Measurements from ENCODE around the gene EDIL3. TPM values are rescaled to one million over a fixed set of nuclear protein-coding genes. Genes with fewer than 3 reads are reported as not detected.

EDIL3 gene
- total RNA-seq, 1 experiment from 2014 or later: 7.2 TPM

GRCh38 chr5:84251503-84251902 is 133.2 kb downstream of the EDIL3 start:
- Histone ChIP-seq H3K4me3 (no peak overlapping the region), H3K9me3 (ENCODE audit: insufficient read depth, low read depth) (no peaks in the 10 kb centered on the region; the same call in 1 of the 2 replicates), H3K36me3 (ENCODE audit: low read depth) (no peaks in the 10 kb centered on the region), H4K20me1 (ENCODE audit: insufficient read depth) (no peaks in the 10 kb centered on the region), H3F3A (ENCODE audit: insufficient read depth, low read depth) (no peaks in the 10 kb centered on the region), H3K4me2 (no peak overlapping the region), H3K9me2 (ENCODE audit: insufficient read depth) (no peaks in the 10 kb centered on the region; the same call in 1 of the 2 replicates), H3K4me1 (replicated peaks; ENCODE audit: insufficient read depth) (peaks cover 12% of the 10 kb centered on the region; the same call in 1 of the 2 replicates), H3K79me2 (ENCODE audit: low read depth) (no peaks in the 10 kb centered on the region), H3K27me3 (ENCODE audit: insufficient read depth, low read depth) (no peaks in the 10 kb centered on the region), H2AFZ (no peak overlapping the region), H3K27ac (no peak overlapping the region)
- TF ChIP-seq EZH2 (IDR thresholded peaks at IDR 0.05; ENCODE audit: low read depth): no peak
- no peak for TF ChIP-seq CTCF (conservative IDR thresholded peaks at IDR 0.05)
- DNase-seq: no peak
- intact Hi-C loops (cut with micrococcal nuclease; ENCODE audit: unreplicated experiment): no loop called here
- ChIA-PET CTCF (no interaction called here), POLR2A (ENCODE audit: unreplicated experiment) (no interaction called here)
- BruUV-seq (replicated peaks): no TSS peak

GRCh38 chr5:84249918-84250630 is 134.6 kb downstream of the EDIL3 start:
- no peak for DNase-seq
- H3K4me1 ChIP-seq (replicated peaks; ENCODE audit: insufficient read depth): peaks cover 12% of the 10 kb centered on the region; the same call in 1 of the 2 replicates
- POLR2A ChIA-PET (ENCODE audit: unreplicated experiment): no interaction called here
- intact Hi-C loops (cut with micrococcal nuclease; ENCODE audit: unreplicated experiment): no loop called here
- no peak overlapping the region for H3K27ac ChIP-seq
- H3K27me3 ChIP-seq (ENCODE audit: insufficient read depth, low read depth): no peaks in the 10 kb centered on the region
- no peaks in the 10 kb centered on the region for H4K20me1 ChIP-seq (ENCODE audit: insufficient read depth)
- no peaks in the 10 kb centered on the region for H3F3A ChIP-seq (ENCODE audit: insufficient read depth, low read depth)
- H3K79me2 ChIP-seq (ENCODE audit: low read depth): no peaks in the 10 kb centered on the region
- H3K9me3 ChIP-seq (ENCODE audit: insufficient read depth, low read depth): no peaks in the 10 kb centered on the region; the same call in 1 of the 2 replicates
- no peak overlapping the region for H3K4me3 ChIP-seq
- CTCF ChIA-PET: no interaction called here
- TF ChIP-seq CTCF (conservative IDR thresholded peaks at IDR 0.05): no peak
- no peak for TF ChIP-seq EZH2 (IDR thresholded peaks at IDR 0.05; ENCODE audit: low read depth)
- no peak overlapping the region for H2AFZ ChIP-seq
- H3K4me2 ChIP-seq: no peak overlapping the region
- H3K9me2 ChIP-seq (ENCODE audit: insufficient read depth): no peaks in the 10 kb centered on the region; the same call in 1 of the 2 replicates
- no TSS peak for BruUV-seq (replicated peaks)
- H3K36me3 ChIP-seq (ENCODE audit: low read depth): no peaks in the 10 kb centered on the region

- H3K27ac ChIP-seq: no peak overlapping the region
- H3K79me2 ChIP-seq (ENCODE audit: low read depth): no peaks in the 10 kb centered on the region
- no peak overlapping the region for H3K4me3 ChIP-seq
- H3F3A ChIP-seq (ENCODE audit: insufficient read depth, low read depth): no peaks in the 10 kb centered on the region
- no peaks in the 10 kb centered on the region for H3K36me3 ChIP-seq (ENCODE audit: low read depth)
- peak in 1 of 2 experiments; percentile 64 for DNase-seq
- no peaks in the 10 kb centered on the region; the same call in 1 of the 2 replicates for H3K9me2 ChIP-seq (ENCODE audit: insufficient read depth)
- no peak for TF ChIP-seq EZH2 (IDR thresholded peaks at IDR 0.05; ENCODE audit: low read depth)
- TF ChIP-seq CTCF (conservative IDR thresholded peaks at IDR 0.05): no peak
- no peaks in the 10 kb centered on the region for H3K27me3 ChIP-seq (ENCODE audit: insufficient read depth, low read depth)
- no TSS peak for BruUV-seq (replicated peaks)
- no peak overlapping the region for H2AFZ ChIP-seq
- POLR2A ChIA-PET (ENCODE audit: unreplicated experiment): no interaction called here
- no peaks in the 10 kb centered on the region; the same call in 1 of the 2 replicates for H3K9me3 ChIP-seq (ENCODE audit: insufficient read depth, low read depth)
- H3K4me2 ChIP-seq: no peak overlapping the region
- CTCF ChIA-PET: no interaction called here
- peaks cover 12% of the 10 kb centered on the region; the same call in 1 of the 2 replicates for H3K4me1 ChIP-seq (replicated peaks; ENCODE audit: insufficient read depth)
- intact Hi-C loops (cut with micrococcal nuclease; ENCODE audit: unreplicated experiment): no loop called here
- H4K20me1 ChIP-seq (ENCODE audit: insufficient read depth): no peaks in the 10 kb centered on the region
Observed at GRCh38 chr5:84248013-84248412, 136.7 kb downstream of the EDIL3 start.
